LNCaP clone FGC (cell line): ENCODE results near the gene DDOST.

Experiments used
- DNase-seq: peaks from one replicate; pipeline ENCODE4 v3.0.0-alpha.2; 2011; ENCODE audit warnings: low read depth
- H3K4me3 ChIP-seq: 2 replicates; pipeline ENCODE4 v1.5.1; 2011; ENCODE audit warnings: mild to moderate bottlenecking, low read depth, low read length, control low read depth
- CTCF ChIP-seq: IDR thresholded peaks from 2 replicates; pipeline ENCODE4 v1.5.1; 2012; ENCODE audit warnings: mild to moderate bottlenecking; ENCODE audit not compliant: control insufficient read depth, insufficient read depth; ENCODE audit errors: extremely low read depth

The DDOST gene

GRCh38 chr1:20705203-20705755, 44.1 kb upstream of the DDOST start:
- TF ChIP-seq CTCF = no peak

GRCh38 chr1:20704390-20705202, 43.4 kb upstream of the DDOST start:
- H3K4me3 ChIP-seq = no peak overlapping the region
- DNase-seq = no peak
- no peak for TF ChIP-seq CTCF

More at GRCh38 chr1:20705203-20705755, 44.1 kb upstream of the DDOST start:
- no peak overlapping the region for H3K4me3 ChIP-seq
- no peak for DNase-seq

- DNase-seq = no peak
- no peak for TF ChIP-seq CTCF
- no peak overlapping the region for H3K4me3 ChIP-seq
Observed at GRCh38 chr1:20703124-20703756, 42.1 kb upstream of the DDOST start.

GRCh38 chr1:20702416-20702815, 41.2 kb upstream of the DDOST start:
- no peak for DNase-seq
- H3K4me3 ChIP-seq = no peak overlapping the region
- TF ChIP-seq CTCF = no peak

GRCh38 chr1:20701847-20702246, 40.7 kb upstream of the DDOST start:
- no peak overlapping the region for H3K4me3 ChIP-seq
- DNase-seq = no peak
- no peak for TF ChIP-seq CTCF

GRCh38 chr1:20701446-20701845, 40.3 kb upstream of the DDOST start:
- H3K4me3 ChIP-seq = no peak overlapping the region
- TF ChIP-seq CTCF = no peak
- no peak for DNase-seq
